Astrocyte (in vitro differentiated cells and primary cell): Measurements from ENCODE around the gene PACC1.

Source experiments
- CTCF ChIP-seq: IDR thresholded peaks from 2 replicates; pipeline ENCODE4 v1.5.1; 2011; ENCODE audit warnings: low read depth, mild to moderate bottlenecking, inconsistent platforms, low read length, moderate library complexity; ENCODE audit not compliant: insufficient read depth
- EZH2 ChIP-seq: IDR thresholded peaks from 2 replicates; pipeline ENCODE4 v1.6.1; 2012; ENCODE audit warnings: mild to moderate bottlenecking, low read length, inconsistent platforms; ENCODE audit not compliant: insufficient read depth

DNA sequence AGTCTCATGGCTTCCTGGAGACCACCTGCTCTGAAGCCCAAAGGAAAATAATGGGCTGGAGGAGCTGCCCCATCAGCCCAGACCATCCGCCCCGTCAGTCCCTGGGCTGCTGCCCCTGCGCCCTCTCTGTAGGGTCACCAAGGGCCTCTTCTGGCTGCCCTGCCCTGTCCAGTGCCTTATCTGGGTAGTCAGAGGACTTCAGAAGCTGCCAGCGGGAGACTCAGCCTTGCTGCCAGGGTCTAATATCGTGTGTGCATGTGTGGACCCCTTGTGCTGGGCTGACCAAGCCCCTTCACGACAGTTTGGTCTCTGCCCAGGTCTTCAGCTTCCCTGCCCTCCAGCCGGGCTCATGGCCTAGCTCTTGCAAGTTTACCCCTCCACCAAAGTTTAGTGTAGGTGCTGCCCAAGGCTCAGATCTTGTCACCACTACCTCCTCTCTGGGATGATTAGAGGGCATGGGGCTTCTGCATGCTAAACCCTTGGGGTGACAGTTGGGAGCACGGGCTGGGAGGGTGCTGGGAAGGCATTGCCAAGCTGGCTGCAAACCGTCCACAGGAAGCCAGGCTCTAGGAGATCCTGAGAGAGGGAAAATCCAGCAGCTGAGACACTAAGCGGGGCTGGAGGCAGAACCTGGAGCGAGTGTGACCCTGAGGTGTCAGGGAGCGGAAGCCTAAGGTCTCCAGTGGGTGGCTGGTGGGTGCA lies 38.6 kb upstream of the PACC1 start:
- no peak for TF ChIP-seq CTCF
- TF ChIP-seq EZH2: no peak
